IMR-90 (cell line): ENCODE data around the gene CNPY1.

ENCODE experiments used
- POLR2A ChIP-seq: IDR thresholded peaks from 2 replicates; pipeline ENCODE4 v1.6.1; 2012; ENCODE audit warnings: mild to moderate bottlenecking, low read depth, low read length
- RFX5 ChIP-seq: IDR thresholded peaks from 2 replicates; pipeline ENCODE4 v1.8.0; 2012; ENCODE audit warnings: low read depth, mild to moderate bottlenecking, low read length, moderate library complexity
- TF ChIP-seq, protein P1 (sequence below): conservative IDR thresholded peaks from 2 replicates; pipeline ENCODE4 v1.5.1; 2012; ENCODE audit warnings: mild to moderate bottlenecking, low read depth, low read length, improper control_type of control experiment
- TF ChIP-seq, protein P2 (sequence below): fragments of 150-350 bp; IDR thresholded peaks from 2 replicates; pipeline ENCODE4 v1.6.1; 2016; ENCODE audit warnings: low read depth, mild to moderate bottlenecking, low read length, moderate library complexity, borderline replicate concordance

- TF ChIP-seq, protein P1, sequence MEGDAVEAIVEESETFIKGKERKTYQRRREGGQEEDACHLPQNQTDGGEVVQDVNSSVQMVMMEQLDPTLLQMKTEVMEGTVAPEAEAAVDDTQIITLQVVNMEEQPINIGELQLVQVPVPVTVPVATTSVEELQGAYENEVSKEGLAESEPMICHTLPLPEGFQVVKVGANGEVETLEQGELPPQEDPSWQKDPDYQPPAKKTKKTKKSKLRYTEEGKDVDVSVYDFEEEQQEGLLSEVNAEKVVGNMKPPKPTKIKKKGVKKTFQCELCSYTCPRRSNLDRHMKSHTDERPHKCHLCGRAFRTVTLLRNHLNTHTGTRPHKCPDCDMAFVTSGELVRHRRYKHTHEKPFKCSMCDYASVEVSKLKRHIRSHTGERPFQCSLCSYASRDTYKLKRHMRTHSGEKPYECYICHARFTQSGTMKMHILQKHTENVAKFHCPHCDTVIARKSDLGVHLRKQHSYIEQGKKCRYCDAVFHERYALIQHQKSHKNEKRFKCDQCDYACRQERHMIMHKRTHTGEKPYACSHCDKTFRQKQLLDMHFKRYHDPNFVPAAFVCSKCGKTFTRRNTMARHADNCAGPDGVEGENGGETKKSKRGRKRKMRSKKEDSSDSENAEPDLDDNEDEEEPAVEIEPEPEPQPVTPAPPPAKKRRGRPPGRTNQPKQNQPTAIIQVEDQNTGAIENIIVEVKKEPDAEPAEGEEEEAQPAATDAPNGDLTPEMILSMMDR = no peak
- TF ChIP-seq RFX5 (no peak), POLR2A (no peak)
- TF ChIP-seq, protein P2, sequence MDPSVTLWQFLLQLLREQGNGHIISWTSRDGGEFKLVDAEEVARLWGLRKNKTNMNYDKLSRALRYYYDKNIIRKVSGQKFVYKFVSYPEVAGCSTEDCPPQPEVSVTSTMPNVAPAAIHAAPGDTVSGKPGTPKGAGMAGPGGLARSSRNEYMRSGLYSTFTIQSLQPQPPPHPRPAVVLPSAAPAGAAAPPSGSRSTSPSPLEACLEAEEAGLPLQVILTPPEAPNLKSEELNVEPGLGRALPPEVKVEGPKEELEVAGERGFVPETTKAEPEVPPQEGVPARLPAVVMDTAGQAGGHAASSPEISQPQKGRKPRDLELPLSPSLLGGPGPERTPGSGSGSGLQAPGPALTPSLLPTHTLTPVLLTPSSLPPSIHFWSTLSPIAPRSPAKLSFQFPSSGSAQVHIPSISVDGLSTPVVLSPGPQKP = no peak
Observed at GRCh38 chr7:155570171-155570958, 24.0 kb upstream of the CNPY1 start.
